ENCODE results near the gene LMO1.

The LMO1 gene

DNA sequence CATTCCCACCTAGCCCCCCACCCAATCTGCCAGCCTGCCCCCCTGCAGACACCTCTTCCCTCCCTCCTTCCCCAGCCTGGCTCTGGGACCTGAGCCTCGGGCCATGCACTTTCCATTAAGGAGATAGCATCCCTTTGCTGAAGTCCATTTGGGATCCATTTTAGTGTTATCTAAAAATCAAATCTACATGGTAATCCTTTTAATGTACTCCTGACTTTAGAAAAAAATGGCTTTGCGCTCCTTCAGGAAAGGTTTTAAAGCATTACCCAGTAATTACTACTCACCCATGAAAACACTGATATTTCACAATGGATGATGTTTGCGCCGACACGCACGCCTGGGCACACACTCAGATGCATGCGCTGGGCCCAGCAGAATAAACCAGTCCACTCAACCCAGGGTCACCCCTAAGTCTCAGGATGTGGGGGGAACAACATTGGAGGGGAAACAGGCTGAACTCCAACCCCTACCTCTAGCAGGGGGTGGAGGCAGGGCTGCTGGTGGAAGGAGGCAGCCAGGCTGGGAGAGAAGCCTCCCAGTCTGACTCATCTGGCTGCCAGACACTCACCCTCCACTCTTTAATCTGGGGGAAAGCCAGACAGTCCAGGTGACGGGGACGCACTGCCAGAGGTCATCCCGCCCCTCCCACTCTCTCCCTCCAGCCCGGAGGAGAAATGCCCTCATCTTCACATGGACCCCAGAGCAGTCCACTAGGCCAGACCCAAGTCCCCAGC, 29.8 kb downstream of the LMO1 start:
- Histone ChIP-seq H3K9ac (ENCODE audit: low read length) (no peak overlapping the region), H3K27me3 (ENCODE audit: low read length) (no peaks in the 10 kb centered on the region), H3K9me3 (ENCODE audit: insufficient read depth, low read length) (no peaks in the 10 kb centered on the region), H3K79me2 (ENCODE audit: insufficient read depth, low read length) (no peaks in the 10 kb centered on the region), H2AFZ (ENCODE audit: low read depth, low read length, severe bottlenecking) (no peak overlapping the region), H4K20me1 (ENCODE audit: low read depth, low read length) (no peaks in the 10 kb centered on the region), H3K27ac (ENCODE audit: low read depth, low read length) (no peak overlapping the region), H3K36me3 (ENCODE audit: low read length) (no peaks in the 10 kb centered on the region), H3K4me2 (ENCODE audit: low read depth, low read length, poor library complexity, severe bottlenecking) (no peak overlapping the region), H3F3A (ENCODE audit: insufficient read depth) (no peaks in the 10 kb centered on the region), H3K9me2 (replicated peaks; ENCODE audit: insufficient read depth, low read length) (no peaks in the 10 kb centered on the region), H3K4me3 (ENCODE audit: insufficient read depth, low read length, poor library complexity, severe bottlenecking) (no peak overlapping the region)
- TF ChIP-seq CTCF (IDR thresholded peaks at IDR 0.05; ENCODE audit: insufficient read depth, low read length, poor library complexity, severe bottlenecking) (no peak), EZH2phosphoT487 (conservative IDR thresholded peaks at IDR 0.05; ENCODE audit: low read length) (no peak)

DNA sequence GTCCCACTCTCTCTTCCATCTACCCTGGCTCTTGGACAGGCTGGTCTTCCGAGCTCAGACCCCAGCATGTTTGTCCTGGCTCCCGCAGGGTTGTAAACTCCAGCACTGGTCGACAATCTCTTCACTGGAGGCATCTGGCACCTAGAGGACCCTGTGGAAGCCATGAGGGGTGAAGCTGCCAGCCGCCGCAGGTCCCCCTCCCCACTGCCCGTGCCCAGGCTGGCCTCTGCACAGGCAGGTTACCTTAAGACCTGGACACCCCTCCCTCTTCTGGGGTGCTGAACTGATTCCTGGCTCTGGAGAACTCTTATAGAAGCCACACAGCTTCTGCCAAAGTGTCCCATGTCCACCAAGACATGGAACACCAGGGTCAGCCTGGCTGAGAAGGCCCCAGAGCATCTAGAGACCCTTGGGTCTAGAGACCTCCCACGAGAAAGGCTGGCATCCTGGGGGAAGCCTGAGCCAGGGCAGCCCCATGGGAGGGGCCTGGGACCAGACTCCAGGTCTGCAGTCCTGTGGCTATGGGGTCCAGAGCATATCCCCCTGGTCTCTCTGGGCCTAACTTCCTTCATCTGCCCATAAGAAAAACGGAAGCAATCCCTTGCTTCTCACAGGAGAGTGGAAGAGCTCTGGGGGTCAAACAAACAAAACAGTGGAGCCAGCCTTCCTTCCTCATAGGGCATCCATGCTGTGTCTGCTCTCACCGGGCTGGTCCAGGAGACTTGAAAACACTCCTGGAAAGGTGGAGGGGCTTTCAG, 30.6 kb downstream of the LMO1 start:
- H3K4me3 ChIP-seq (ENCODE audit: insufficient read depth, low read length, poor library complexity, severe bottlenecking) = no peak overlapping the region
- no peaks in the 10 kb centered on the region for H4K20me1 ChIP-seq (ENCODE audit: low read depth, low read length)
- H3K9ac ChIP-seq (ENCODE audit: low read length) = no peak overlapping the region
- no peaks in the 10 kb centered on the region for H3F3A ChIP-seq (ENCODE audit: insufficient read depth)
- TF ChIP-seq EZH2phosphoT487 (conservative IDR thresholded peaks at IDR 0.05; ENCODE audit: low read length) (no peak), CTCF (IDR thresholded peaks at IDR 0.05; ENCODE audit: insufficient read depth, low read length, poor library complexity, severe bottlenecking) (no peak)
- H3K27me3 ChIP-seq (ENCODE audit: low read length) = no peaks in the 10 kb centered on the region
- H3K79me2 ChIP-seq (ENCODE audit: insufficient read depth, low read length) = no peaks in the 10 kb centered on the region
- no peaks in the 10 kb centered on the region for H3K9me3 ChIP-seq (ENCODE audit: insufficient read depth, low read length)
- H2AFZ ChIP-seq (ENCODE audit: low read depth, low read length, severe bottlenecking) = no peak overlapping the region
- H3K36me3 ChIP-seq (ENCODE audit: low read length) = no peaks in the 10 kb centered on the region
- no peak overlapping the region for H3K4me2 ChIP-seq (ENCODE audit: low read depth, low read length, poor library complexity, severe bottlenecking)
- H3K27ac ChIP-seq (ENCODE audit: low read depth, low read length) = no peak overlapping the region
- no peaks in the 10 kb centered on the region for H3K9me2 ChIP-seq (replicated peaks; ENCODE audit: insufficient read depth, low read length)

DNA sequence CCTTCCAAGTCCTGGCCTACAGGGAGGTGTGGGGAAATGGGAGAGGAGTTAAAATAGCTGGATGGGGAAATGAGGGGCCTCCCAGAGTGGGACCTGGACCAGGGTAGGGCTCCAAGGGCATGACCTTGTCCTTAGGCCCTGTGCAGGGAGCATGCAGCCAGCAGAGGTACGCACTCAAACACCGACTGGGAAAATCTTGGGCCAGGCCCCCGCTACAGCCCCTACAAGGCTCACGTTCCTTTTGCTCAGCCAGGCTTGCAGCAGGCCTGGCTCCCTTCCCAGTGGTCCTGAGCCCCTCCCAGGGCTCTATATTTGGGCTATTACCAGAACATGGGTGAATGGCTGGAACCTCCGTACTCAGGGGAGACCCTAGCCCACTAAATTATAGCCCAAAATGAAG, 31.3 kb downstream of the LMO1 start:
- TF ChIP-seq CTCF (IDR thresholded peaks at IDR 0.05; ENCODE audit: insufficient read depth, low read length, poor library complexity, severe bottlenecking) = no peak
- no peak for TF ChIP-seq EZH2phosphoT487 (conservative IDR thresholded peaks at IDR 0.05; ENCODE audit: low read length)

More for the DNA sequence above, 31.3 kb downstream of the LMO1 start:
- Histone ChIP-seq H3K27ac (ENCODE audit: low read depth, low read length) (no peak overlapping the region), H3F3A (ENCODE audit: insufficient read depth) (no peaks in the 10 kb centered on the region), H3K27me3 (ENCODE audit: low read length) (no peaks in the 10 kb centered on the region), H3K36me3 (ENCODE audit: low read length) (no peaks in the 10 kb centered on the region), H3K4me3 (ENCODE audit: insufficient read depth, low read length, poor library complexity, severe bottlenecking) (no peak overlapping the region), H3K9ac (ENCODE audit: low read length) (no peak overlapping the region), H3K9me2 (replicated peaks; ENCODE audit: insufficient read depth, low read length) (no peaks in the 10 kb centered on the region), H4K20me1 (ENCODE audit: low read depth, low read length) (no peaks in the 10 kb centered on the region), H3K9me3 (ENCODE audit: insufficient read depth, low read length) (no peaks in the 10 kb centered on the region), H3K79me2 (ENCODE audit: insufficient read depth, low read length) (no peaks in the 10 kb centered on the region), H3K4me2 (ENCODE audit: low read depth, low read length, poor library complexity, severe bottlenecking) (no peak overlapping the region), H2AFZ (ENCODE audit: low read depth, low read length, severe bottlenecking) (no peak overlapping the region)
